Skin of body (tissue), 2 donors: ENCODE data around the gene LHX6. TPM values are rescaled to one million over a fixed set of nuclear protein-coding genes. Genes with fewer than 3 reads are reported as not detected.

Experiments used
- DNase-seq: peaks from one replicate; lab custom pipeline; 2025; lab: John Stamatoyannopoulos, UW
- total RNA-seq: library from RNA; depleted of rRNA; stranded (reverse); fragments of >200 nt; gene quantifications from one replicate; pipeline ENCODE4 v1.2.3, GENCODE V29; 2014

LHX6 gene
- total RNA-seq, 1 donor from 2014 or later: 0.99 TPM

DNA sequence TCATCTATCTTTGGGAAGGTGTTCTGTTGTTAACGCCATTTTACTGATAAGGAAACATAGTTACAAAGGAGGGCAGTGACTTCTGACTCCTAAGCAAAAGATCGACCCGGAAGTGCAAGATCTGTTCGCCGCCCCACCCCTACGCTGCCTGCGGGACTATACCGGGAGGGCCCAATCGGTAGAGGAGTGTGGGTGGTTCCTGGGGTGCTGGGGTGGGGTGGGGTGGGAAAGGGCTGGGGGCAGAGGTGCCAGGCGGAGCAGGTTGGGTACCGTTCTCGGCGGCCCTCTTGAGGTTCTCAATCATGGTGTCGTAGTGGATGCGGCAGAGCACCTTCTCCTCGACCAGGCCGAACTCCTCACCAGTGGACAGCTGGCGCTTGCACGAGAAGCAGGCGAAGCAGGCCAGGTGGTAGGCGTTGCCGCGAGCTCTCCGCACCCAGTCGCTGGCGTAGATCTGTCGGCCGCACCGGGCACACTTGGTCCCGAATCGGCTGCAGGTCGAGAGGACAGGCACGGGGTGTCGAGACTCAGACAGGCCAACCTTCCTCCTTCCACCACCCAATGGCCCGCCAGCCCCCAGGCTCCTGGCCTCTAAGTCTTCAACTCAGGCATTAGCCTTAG is 11.8 kb downstream of the LHX6 start:
- DNase-seq: no peak

DNA sequence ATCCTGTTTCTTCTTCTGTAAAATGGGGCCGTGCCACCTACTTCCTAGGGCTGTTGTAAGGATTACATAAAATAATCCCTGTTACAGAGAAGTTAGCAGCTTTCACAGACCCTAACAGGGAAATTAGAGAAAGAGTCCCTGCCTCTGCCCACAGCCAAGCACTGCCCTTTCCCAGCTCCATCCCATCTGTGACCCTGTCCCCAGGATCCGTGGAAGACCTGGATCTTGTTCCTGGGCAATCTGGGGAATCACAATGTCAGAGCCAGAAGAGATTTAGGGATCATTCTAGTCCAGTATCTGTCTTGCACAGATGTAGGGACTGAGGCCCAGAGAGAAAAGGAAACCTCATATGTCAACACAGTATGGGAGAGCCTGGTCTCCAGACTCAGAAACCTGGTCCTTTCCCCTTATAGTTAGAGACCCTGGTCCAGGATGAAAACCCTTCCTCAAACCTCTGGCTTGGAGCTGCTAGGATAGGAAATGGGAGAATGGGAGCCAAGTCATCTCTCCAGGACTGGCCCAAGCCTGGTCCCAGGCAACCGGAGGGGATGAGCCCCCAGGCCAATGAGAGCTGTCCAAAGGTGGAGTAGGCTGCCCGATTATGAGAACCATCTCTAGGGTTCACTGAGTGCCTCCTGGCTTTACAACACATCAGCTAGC is 12.5 kb downstream of the LHX6 start:
- DNase-seq: no peak

GRCh38 chr9:122215663-122216062 is 13.1 kb downstream of the LHX6 start:
- DNase-seq: no peak

- DNase-seq: no peak
Measured at GRCh38 chr9:122214507-122214906, 14.2 kb downstream of the LHX6 start.

DNA sequence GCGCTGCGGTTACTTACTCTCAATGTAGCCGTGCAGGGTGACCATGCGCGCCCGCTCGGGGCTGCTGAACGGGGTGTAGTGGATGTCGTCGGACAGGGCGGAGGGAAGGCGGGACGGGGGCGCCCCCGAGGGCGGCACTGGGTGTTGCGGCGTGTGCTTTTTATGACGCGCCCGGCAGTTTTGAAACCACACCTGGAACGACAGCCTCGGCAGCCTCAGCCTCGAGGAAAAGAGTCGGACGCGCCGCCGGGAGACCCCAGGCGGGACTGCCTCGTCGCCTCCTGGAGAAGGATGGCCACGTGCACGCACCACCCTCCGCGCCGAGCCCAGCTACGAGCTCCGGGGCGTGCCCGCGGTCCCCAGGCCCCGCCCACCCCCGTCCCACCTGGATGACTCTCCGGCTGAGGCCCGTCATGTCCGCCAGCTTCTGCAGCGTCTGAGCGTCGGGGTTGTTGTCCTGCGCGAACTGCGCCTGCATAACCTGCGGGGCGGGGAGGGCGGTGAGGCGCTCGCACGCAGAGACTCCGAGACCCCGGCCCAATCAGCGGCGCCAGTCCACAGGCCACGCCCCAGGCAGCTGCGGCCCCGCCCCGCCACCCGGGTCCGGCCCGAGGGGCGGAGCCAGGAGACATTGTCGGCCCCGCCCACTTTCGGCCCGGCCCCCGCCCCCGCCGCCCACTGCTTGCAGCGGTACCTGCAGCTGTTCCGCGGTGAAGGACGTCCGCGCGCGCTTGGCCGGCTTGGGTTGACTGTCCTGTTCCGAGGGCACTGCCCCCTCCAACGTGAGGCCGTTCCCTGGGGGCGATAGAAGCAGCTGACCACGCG is 15.0 kb downstream of the LHX6 start:
- DNase-seq: no peak

DNA sequence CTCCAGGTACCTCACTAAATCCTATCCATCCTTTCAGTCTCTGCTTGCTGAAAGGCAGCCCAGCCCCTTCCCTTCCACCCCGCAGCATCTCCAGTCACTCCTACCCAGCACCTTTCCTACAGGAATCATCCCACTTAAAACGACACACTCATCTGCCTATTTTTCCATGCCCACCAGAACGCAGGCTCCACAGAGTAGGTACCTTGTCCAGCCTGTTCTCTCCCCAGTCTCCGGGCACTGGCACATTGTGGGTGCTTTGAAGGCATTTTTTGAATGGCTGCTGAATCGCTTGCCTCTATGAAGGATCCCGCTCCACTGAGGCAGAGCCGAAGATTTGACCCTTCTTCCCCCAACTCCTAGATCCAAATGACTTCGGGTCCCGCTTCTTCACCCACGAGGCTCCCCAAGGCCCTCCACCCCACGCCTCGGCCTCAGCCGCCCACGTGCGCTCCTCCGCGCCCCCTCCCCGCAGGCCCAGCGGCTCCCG is 15.6 kb downstream of the LHX6 start:
- no peak for DNase-seq

DNA sequence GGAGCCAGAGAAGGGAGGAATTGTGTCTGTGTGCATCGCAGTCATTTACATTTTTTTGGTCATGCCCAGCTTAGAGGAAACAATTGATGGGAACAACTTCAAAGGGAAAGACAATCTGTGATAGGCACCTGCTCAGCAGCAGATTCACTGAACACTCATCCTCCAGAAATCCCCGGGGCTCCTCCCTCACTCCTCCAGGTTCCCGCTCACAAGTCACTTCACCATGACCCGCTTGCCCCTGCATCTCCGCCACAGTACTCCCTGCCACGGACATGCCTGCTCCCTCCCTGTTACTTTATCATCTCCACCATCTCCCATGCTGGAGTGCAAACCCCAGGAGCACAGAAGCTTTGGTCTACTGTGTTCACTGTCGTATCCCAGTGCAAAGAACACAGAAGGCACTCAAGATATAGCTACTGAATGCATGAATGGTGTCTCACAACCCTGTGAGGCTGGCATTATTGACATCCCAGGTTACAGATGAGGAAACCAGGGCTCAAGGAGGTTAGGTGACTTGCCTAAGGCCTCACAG is 16.2 kb downstream of the LHX6 start:
- no peak for DNase-seq

- DNase-seq: no peak
Measured at GRCh38 chr9:122209451-122209850, 19.3 kb downstream of the LHX6 start.

GRCh38 chr9:122207096-122207495 is 21.7 kb downstream of the LHX6 start:
- DNase-seq: no peak

DNA sequence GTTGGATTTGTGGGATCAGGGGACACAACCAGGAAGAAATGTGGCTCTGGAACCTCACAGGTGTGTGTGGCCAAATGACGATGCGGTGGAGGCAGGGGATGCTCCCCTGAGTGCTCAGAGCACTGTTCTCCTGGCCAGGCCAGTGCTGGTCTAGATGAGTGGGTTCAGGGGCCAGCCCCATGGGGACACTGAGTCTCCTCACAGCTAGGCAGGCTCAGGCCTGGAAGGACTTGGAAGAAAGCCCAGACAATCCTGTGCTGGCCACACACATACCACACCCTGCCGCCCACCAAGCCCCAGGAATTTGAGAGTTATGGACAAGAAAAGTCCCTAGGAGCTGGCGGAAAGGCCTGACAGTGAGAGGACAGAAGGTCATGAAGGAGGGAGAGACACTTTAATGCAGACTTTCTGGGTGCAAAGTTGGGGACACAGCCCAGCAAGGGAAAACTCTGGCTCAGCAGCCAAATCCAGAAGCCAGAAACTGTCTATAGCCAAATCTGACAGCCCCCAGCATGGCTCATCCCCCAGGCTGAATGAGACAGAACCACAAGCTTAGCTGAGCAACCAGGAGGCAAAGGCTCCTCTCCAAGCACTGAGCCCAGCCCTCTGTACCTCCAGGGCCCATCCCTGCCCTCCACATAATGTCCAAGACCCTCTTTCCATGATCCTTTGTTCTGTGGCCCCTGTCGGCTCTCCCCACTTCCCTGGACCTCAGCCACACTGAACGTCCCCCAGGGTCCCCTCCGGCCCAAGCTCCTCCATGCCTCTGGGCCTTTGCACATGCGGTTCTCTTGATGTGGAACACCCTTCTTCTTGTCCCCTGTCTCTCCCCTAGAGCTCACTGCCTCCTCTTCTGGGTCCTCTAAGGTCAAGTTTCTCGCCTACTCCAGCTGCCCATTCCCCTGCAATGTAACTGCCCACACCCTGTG is 22.4 kb downstream of the LHX6 start:
- no peak for DNase-seq

DNA sequence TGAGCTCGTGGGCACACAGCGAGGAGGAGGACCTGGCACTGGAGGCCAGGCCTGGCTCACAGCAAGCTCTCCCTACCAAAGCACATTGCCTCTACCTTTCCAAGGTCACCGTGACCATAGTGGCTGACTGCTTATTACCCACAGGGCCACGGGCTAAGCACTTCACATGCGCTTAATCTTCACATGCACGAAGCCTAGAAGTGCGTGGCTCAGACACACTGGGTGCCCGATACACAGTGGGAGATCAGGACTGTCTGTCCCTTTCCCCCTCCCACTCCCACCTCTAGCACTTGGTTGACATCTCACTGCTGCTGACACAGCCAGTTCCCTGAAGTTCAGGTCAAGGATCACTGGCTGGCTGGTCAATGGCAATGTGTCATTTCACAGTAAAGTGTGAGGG is 23.6 kb downstream of the LHX6 start:
- no peak for DNase-seq

GRCh38 chr9:122204491-122204890 is 24.3 kb downstream of the LHX6 start:
- no peak for DNase-seq

GRCh38 chr9:122204055-122204454 is 24.7 kb downstream of the LHX6 start:
- DNase-seq: peak; percentile 61

GRCh38 chr9:122202111-122202510 is 26.6 kb downstream of the LHX6 start:
- no peak for DNase-seq

- DNase-seq: no peak
Measured at GRCh38 chr9:122201641-122202040, 27.1 kb downstream of the LHX6 start.

GRCh38 chr9:122200960-122201595 is 27.7 kb downstream of the LHX6 start:
- DNase-seq: no peak

DNA sequence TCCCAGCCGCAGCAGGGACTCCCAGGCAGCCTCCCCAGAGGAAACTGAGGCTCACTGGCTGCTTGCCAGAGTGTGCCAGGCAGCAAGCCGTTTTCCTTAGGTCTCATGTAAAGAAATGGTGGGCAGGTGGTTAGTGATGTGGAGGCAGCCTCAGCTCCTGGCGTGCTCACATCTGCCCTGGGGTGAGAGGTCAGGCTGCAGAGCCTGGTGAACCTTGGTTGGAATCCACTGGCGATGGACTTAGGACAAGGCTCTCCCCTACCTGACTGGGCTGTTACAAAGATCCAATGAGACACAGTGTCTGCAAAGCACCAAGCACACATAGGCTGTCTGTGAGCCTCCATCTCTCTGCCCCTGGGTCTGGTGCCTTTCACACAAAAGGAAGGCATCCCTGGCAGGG is 30.9 kb downstream of the LHX6 start:
- DNase-seq: no peak

GRCh38 chr9:122197426-122197825 is 31.3 kb downstream of the LHX6 start:
- no peak for DNase-seq

DNA sequence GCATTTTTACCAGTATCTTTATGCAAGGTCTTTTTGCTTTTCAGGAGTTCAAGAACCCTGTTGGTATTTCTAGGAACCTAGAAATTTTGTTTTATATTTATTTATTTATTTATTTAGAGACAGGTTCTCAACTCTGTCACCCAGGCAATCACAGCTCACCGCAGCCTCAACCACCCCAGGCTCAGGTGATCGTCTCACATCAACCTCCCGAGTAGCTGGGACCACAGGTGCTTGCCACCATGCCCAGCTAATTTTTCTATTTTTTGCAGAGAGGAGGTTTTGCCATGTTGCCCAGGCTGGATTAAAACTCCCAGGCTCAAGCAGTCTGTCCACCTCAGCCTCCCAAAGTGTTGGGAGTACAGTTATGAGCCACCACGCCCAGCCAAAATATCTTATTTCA is 32.9 kb downstream of the LHX6 start:
- no peak for DNase-seq

- DNase-seq: no peak
Measured at GRCh38 chr9:122193651-122194050, 35.1 kb downstream of the LHX6 start.
